Ishikawa (cell line): Measurements from ENCODE around the gene ADARB1.

Source experiments
- CEBPB ChIP-seq: IDR thresholded peaks from 2 replicates; pipeline ENCODE4 v1.6.1; 2012
- CREB1 ChIP-seq: IDR thresholded peaks from 2 replicates; pipeline ENCODE4 v1.6.1; 2012; ENCODE audit warnings: low read depth
- EGR1 ChIP-seq: IDR thresholded peaks from 2 replicates; pipeline ENCODE4 v1.6.1; 2012
- EP300 ChIP-seq: IDR thresholded peaks from 2 replicates; pipeline ENCODE4 v1.6.1; 2012; ENCODE audit warnings: borderline replicate concordance
- FOXM1 ChIP-seq: IDR thresholded peaks from 2 replicates; pipeline ENCODE4 v1.6.1; 2012; ENCODE audit warnings: low read depth, borderline replicate concordance
- MAX ChIP-seq: IDR thresholded peaks from 2 replicates; pipeline ENCODE4 v1.6.1; 2012
- NFIC ChIP-seq: IDR thresholded peaks from 2 replicates; pipeline ENCODE4 v1.6.1; 2012
- RAD21 ChIP-seq: IDR thresholded peaks from 2 replicates; pipeline ENCODE4 v1.6.1; 2012; ENCODE audit warnings: low read depth
- REST ChIP-seq: IDR thresholded peaks from 2 replicates; pipeline ENCODE4 v1.6.1; 2012; ENCODE audit warnings: low read depth, mild to moderate bottlenecking
- TAF1 ChIP-seq: IDR thresholded peaks from 2 replicates; pipeline ENCODE4 v1.6.1; 2012; ENCODE audit warnings: low read depth, mild to moderate bottlenecking
- TCF12 ChIP-seq: IDR thresholded peaks from 2 replicates; pipeline ENCODE4 v1.6.1; 2012; ENCODE audit warnings: low read depth
- TEAD4 ChIP-seq: IDR thresholded peaks from 2 replicates; pipeline ENCODE4 v1.6.1; 2012
- USF1 ChIP-seq: IDR thresholded peaks from 2 replicates; pipeline ENCODE4 v1.6.1; 2012
- YY1 ChIP-seq: IDR thresholded peaks from 2 replicates; pipeline ENCODE4 v1.6.1; 2012; ENCODE audit warnings: low read depth
- ZBTB7A ChIP-seq: IDR thresholded peaks from 2 replicates; pipeline ENCODE4 v1.6.1; 2012; ENCODE audit warnings: low read depth

The ADARB1 gene

DNA sequence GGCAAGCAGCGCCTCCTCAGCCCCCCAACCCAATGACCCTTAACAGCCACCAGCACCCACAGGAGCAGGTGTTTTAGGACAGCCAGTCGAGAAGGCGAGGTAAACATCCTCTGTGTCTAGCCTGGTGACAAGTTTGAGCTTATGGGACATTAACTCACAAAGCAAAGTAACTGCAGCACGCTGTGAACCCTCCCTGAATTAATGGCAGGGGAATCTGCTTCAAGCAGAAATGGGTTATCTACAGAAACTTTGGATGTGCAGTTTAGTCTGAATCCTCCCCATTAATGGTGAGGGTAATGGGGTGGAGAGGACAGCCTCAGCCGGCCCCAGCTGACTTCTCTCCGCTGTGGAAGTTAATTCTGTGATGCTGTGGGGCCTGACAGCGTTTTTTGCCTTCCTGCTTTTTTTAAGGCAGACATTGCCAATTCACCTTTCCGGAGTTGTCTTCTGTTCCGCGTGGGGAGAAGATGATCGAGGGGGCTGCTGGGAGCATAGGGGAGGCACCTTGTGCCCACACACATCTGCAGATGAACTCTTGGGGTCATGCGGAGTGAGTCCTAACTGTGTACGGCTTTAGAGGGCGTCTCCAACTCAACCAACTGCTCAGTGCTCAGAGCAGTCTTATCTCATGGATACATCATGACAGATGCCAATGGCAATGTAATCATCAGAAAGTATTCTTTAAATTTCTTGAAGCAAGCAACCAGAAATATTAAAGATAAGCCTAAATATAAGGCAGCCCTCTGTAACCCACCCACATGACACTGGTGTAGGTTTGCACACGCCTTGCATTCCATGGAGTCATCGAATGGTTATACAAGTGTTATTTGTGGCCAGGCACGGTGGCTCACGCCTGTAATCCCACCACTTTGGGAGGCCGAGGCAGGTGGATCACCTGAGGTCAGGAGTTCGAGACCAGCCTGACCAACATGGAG, 172.3 kb downstream of the ADARB1 start:
- no peak for TF ChIP-seq USF1
- no peak for TF ChIP-seq RAD21
- TF ChIP-seq TCF12, result no peak
- TF ChIP-seq TAF1, result no peak
- no peak for TF ChIP-seq CREB1
- no peak for TF ChIP-seq NFIC
- TF ChIP-seq CEBPB, result no peak
- no peak for TF ChIP-seq EP300
- no peak for TF ChIP-seq MAX
- no peak for TF ChIP-seq EGR1

DNA sequence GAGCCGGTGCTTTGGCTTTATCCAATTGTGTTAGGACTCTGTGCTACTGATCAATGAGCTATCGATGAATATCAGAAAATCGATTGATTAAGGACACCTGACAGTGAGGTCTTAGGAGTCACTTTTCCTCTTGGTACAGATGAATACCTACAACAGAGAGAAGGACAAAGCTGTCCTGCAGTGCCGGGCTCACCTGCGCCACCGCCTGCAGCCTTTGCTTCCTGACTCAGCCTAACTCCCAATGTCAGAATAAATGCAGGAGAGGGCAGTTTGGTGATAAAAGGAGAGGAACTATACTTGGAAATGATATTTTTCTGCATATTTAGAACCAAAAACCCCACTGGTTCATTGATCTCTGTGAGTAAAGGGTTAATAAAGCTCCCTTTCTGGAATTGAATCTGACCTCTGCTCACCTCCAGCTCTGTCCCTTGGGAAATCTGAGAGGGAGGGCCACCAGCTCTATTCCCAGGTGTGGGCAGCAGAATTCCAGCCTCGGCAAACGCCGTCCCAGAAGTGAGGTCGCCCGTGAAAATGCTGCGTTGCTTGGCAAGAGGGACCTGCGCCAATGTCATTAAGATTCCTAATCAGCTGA, 174.0 kb downstream of the ADARB1 start:
- TF ChIP-seq RAD21 (no peak), CEBPB (no peak), MAX (no peak), FOXM1 (no peak), TCF12 (no peak), YY1 (no peak), REST (no peak), EGR1 (no peak), USF1 (no peak), CREB1 (no peak), EP300 (no peak), NFIC (no peak), ZBTB7A (no peak), TEAD4 (no peak)

GRCh38 chr21:45248893-45249381, 174.6 kb downstream of the ADARB1 start:
- TF ChIP-seq CREB1 (no peak), TAF1 (no peak), YY1 (no peak), FOXM1 (no peak), EP300 (no peak), NFIC (no peak), MAX (no peak), USF1 (no peak), ZBTB7A (no peak), REST (no peak), CEBPB (no peak)

GRCh38 chr21:45249626-45250025, 175.2 kb downstream of the ADARB1 start:
- no peak for TF ChIP-seq RAD21
- TF ChIP-seq EP300, result no peak
- no peak for TF ChIP-seq TCF12
- no peak for TF ChIP-seq CREB1
- TF ChIP-seq EGR1, result no peak
- TF ChIP-seq NFIC, result no peak
- no peak for TF ChIP-seq MAX
- TF ChIP-seq USF1, result no peak
- TF ChIP-seq ZBTB7A, result no peak
- TF ChIP-seq YY1, result no peak
- no peak for TF ChIP-seq FOXM1
- no peak for TF ChIP-seq CEBPB
- TF ChIP-seq REST, result no peak
- no peak for TF ChIP-seq TAF1
- TF ChIP-seq TEAD4, result no peak
